Astrocyte (in vitro differentiated cells and primary cell): ENCODE data around the gene PAPSS1. TPM values are rescaled to one million over a fixed set of nuclear protein-coding genes. Genes with fewer than 3 reads are reported as not detected.
A peak's percentile ranks its signal among the peaks of the same experiment; 100 is the strongest.

Experiments
- DNase-seq: peaks from one replicate; pipeline ENCODE4 v3.0.0-alpha.2; 2010; ENCODE audit warnings: low read depth
- FAIRE-seq: peaks from 2 replicates; lab custom pipeline; 2011; peaks lifted over from hg19 to GRCh38; lab: Jason Lieb, UNC
- H2AFZ ChIP-seq: 2 replicates; pipeline ENCODE4 v1.6.0; 2012; ENCODE audit warnings: low read depth, low read length, inconsistent platforms
- H3K27ac ChIP-seq: 2 replicates; pipeline ENCODE4 v1.5.1; 2011; ENCODE audit warnings: low read depth, low read length, inconsistent platforms
- H3K27me3 ChIP-seq: 2 replicates; pipeline ENCODE4 v1.6.0; 2011; ENCODE audit warnings: low read length, inconsistent platforms; ENCODE audit not compliant: insufficient read depth
- H3K36me3 ChIP-seq: 2 replicates; pipeline ENCODE4 v1.5.1; 2011; ENCODE audit warnings: low read length, inconsistent platforms; ENCODE audit not compliant: insufficient read depth
- H3K4me1 ChIP-seq: 2 replicates; pipeline ENCODE4 v1.5.1; 2011; ENCODE audit warnings: low read length, inconsistent platforms; ENCODE audit not compliant: insufficient read depth
- H3K4me2 ChIP-seq: 2 replicates; pipeline ENCODE4 v1.6.0; 2012; ENCODE audit warnings: low read length, inconsistent platforms
- H3K4me3 ChIP-seq: 2 replicates; pipeline ENCODE4 v1.5.1; 2011; ENCODE audit warnings: low read depth, mild to moderate bottlenecking, low read length, inconsistent platforms; ENCODE audit not compliant: insufficient read depth
- H3K79me2 ChIP-seq: 2 replicates; pipeline ENCODE4 v1.6.0; 2012; ENCODE audit warnings: mild to moderate bottlenecking, low read length, inconsistent platforms; ENCODE audit not compliant: insufficient read depth
- H3K9ac ChIP-seq: 2 replicates; pipeline ENCODE4 v1.6.0; 2012; ENCODE audit warnings: mild to moderate bottlenecking, low read length, inconsistent platforms
- H3K9me3 ChIP-seq: 2 replicates; pipeline ENCODE4 v1.5.1; 2012; ENCODE audit warnings: low read depth, mild to moderate bottlenecking, low read length, inconsistent platforms; ENCODE audit not compliant: insufficient read depth
- H4K20me1 ChIP-seq: 2 replicates; pipeline ENCODE4 v1.6.0; 2012; ENCODE audit warnings: low read length, inconsistent platforms; ENCODE audit not compliant: insufficient read depth
- H3K27ac Mint-ChIP-seq: one replicate; pipeline ENCODE4 v1.8.0; 2021; ENCODE audit warnings: mild to moderate bottlenecking, mixed read lengths; ENCODE audit not compliant: unreplicated experiment
- H3K27me3 Mint-ChIP-seq: one replicate; pipeline ENCODE4 v1.8.0; 2021; ENCODE audit warnings: low read depth, mixed read lengths; ENCODE audit not compliant: unreplicated experiment
- H3K36me3 Mint-ChIP-seq: one replicate; pipeline ENCODE4 v1.8.0; 2021; ENCODE audit warnings: low read depth, mixed read lengths; ENCODE audit not compliant: unreplicated experiment
- H3K4me1 Mint-ChIP-seq: one replicate; pipeline ENCODE4 v1.8.0; 2021; ENCODE audit warnings: low read depth, mixed read lengths; ENCODE audit not compliant: unreplicated experiment
- H3K4me3 Mint-ChIP-seq: one replicate; pipeline ENCODE4 v1.8.0; 2021; ENCODE audit warnings: mild to moderate bottlenecking, moderate library complexity, mixed read lengths; ENCODE audit not compliant: unreplicated experiment
- H3K9me3 Mint-ChIP-seq: one replicate; pipeline ENCODE4 v1.8.0; 2021; ENCODE audit warnings: mild to moderate bottlenecking, mixed read lengths; ENCODE audit not compliant: unreplicated experiment
- CTCF ChIP-seq: IDR thresholded peaks from 2 replicates; pipeline ENCODE4 v1.5.1; 2011; ENCODE audit warnings: low read depth, mild to moderate bottlenecking, inconsistent platforms, low read length, moderate library complexity; ENCODE audit not compliant: insufficient read depth
- EZH2 ChIP-seq: IDR thresholded peaks from 2 replicates; pipeline ENCODE4 v1.6.1; 2012; ENCODE audit warnings: mild to moderate bottlenecking, low read length, inconsistent platforms; ENCODE audit not compliant: insufficient read depth
- total RNA-seq: library from RNA; stranded (reverse); gene quantifications from 2 replicates; pipeline ENCODE4 v1.2.1, GENCODE V29; 2021

Gene PAPSS1
- total RNA-seq, 1 donor from 2014 or later: 102 TPM

GRCh38 chr4:107737450-107737849 lies 17.4 kb upstream of the PAPSS1 start:
- H3K27me3 ChIP-seq: no peaks in the 10 kb centered on the region
- Mint-ChIP-seq H3K36me3 (peaks cover 2% of the 10 kb centered on the region), H3K4me3 (no peak overlapping the region), H3K9me3 (no peaks in the 10 kb centered on the region), H3K4me1 (peaks cover 6% of the 10 kb centered on the region), H3K27ac (no peak overlapping the region), H3K27me3 (no peaks in the 10 kb centered on the region)
- no peak overlapping the region for H3K4me2 ChIP-seq
- TF ChIP-seq CTCF: no peak
- TF ChIP-seq EZH2: no peak
- no peak overlapping the region for H3K9ac ChIP-seq
- no peaks in the 10 kb centered on the region for H4K20me1 ChIP-seq
- DNase-seq: no peak
- no peaks in the 10 kb centered on the region for H3K36me3 ChIP-seq
- no peaks in the 10 kb centered on the region for H3K4me1 ChIP-seq
- no peaks in the 10 kb centered on the region for H3K9me3 ChIP-seq
- H3K4me3 ChIP-seq: no peak overlapping the region
- no peak overlapping the region for H3K27ac ChIP-seq
- no peak for FAIRE-seq
- H2AFZ ChIP-seq: no peak overlapping the region
- no peaks in the 10 kb centered on the region for H3K79me2 ChIP-seq

- Histone ChIP-seq H3K36me3 (no peaks in the 10 kb centered on the region), H3K27me3 (no peaks in the 10 kb centered on the region), H3K4me2 (no peak overlapping the region), H3K4me1 (no peaks in the 10 kb centered on the region), H2AFZ (no peak overlapping the region), H4K20me1 (no peaks in the 10 kb centered on the region), H3K27ac (no peak overlapping the region), H3K9me3 (no peaks in the 10 kb centered on the region), H3K9ac (no peak overlapping the region), H3K4me3 (no peak overlapping the region), H3K79me2 (no peaks in the 10 kb centered on the region)
- Mint-ChIP-seq H3K36me3 (peaks cover 2% of the 10 kb centered on the region), H3K4me3 (no peak overlapping the region), H3K27ac (no peak overlapping the region), H3K27me3 (no peaks in the 10 kb centered on the region), H3K4me1 (peaks cover 6% of the 10 kb centered on the region), H3K9me3 (no peaks in the 10 kb centered on the region)
- TF ChIP-seq EZH2 (no peak), CTCF (peak; percentile 77)
- FAIRE-seq (no peak), DNase-seq (no peak)
Measured at GRCh38 chr4:107736924-107737448, 17.0 kb upstream of the PAPSS1 start.

GRCh38 chr4:107736037-107736436 lies 16.0 kb upstream of the PAPSS1 start:
- Histone ChIP-seq H4K20me1 (no peaks in the 10 kb centered on the region), H2AFZ (no peak overlapping the region), H3K4me3 (no peak overlapping the region), H3K27ac (no peak overlapping the region), H3K27me3 (no peaks in the 10 kb centered on the region), H3K9ac (no peak overlapping the region), H3K79me2 (no peaks in the 10 kb centered on the region), H3K4me2 (no peak overlapping the region), H3K36me3 (no peaks in the 10 kb centered on the region), H3K4me1 (no peaks in the 10 kb centered on the region), H3K9me3 (no peaks in the 10 kb centered on the region)
- H3K9me3 Mint-ChIP-seq: no peaks in the 10 kb centered on the region
- H3K4me3 Mint-ChIP-seq: no peak overlapping the region
- H3K36me3 Mint-ChIP-seq: peaks cover 2% of the 10 kb centered on the region
- TF ChIP-seq CTCF (no peak), EZH2 (no peak)
- no peak overlapping the region for H3K27ac Mint-ChIP-seq
- H3K27me3 Mint-ChIP-seq: no peaks in the 10 kb centered on the region
- DNase-seq (no peak), FAIRE-seq (no peak)
- H3K4me1 Mint-ChIP-seq: peaks cover 6% of the 10 kb centered on the region
